NT2/D1 (cell line): ENCODE data around the gene KRTAP5-4.
"Not testable (repeated sequence)": the region's sequence is repeated elsewhere in the genome, so short reads cannot be mapped to it uniquely, and the experiment has no call there.

Source experiments
- SUZ12 ChIP-seq: IDR thresholded peaks from 2 replicates; pipeline ENCODE4 v1.6.1; 2011; ENCODE audit not compliant: insufficient read length, insufficient read depth; ENCODE audit errors: extremely low read depth
- YY1 ChIP-seq: IDR thresholded peaks from 2 replicates; pipeline ENCODE4 v1.6.1; 2011; ENCODE audit not compliant: insufficient read length, insufficient read depth

DNA sequence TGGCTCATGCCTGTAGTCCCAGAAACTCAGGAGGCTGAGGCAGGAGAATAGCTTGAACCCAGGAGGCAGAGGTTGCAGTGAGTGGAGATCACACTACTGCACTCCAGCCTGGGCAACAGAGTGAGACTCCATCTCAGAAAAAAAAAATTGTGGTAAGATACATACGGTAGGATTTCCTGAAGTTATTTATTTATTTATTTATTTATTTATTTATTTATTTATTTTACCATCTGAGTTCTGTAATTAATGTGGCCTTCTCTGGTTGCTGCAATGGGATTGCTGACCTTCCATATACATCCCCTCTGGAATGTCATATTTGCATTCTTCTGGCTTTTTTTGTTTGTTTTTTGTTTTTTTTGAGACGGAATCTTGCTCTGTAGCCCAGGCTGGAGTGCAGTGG lies 39.0 kb downstream of the KRTAP5-4 start:
- not testable (repeated sequence) for TF ChIP-seq SUZ12, YY1
